Measurements from ENCODE around the gene ZNF600. TPM values are rescaled to one million over a fixed set of nuclear protein-coding genes. Genes with fewer than 3 reads are reported as not detected.
A peak's percentile ranks its signal among the peaks of the same experiment; 100 is the strongest.
"Not testable (repeated sequence)": the region's sequence is repeated elsewhere in the genome, so short reads cannot be mapped to it uniquely, and the experiment has no call there.

The ZNF600 gene
- total and polyA plus RNA-seq, 2 experiments from 2014 or later, result 6.0 to 6.9 TPM

GRCh38 chr19:52716522-52716921 lies 70.1 kb downstream of the ZNF600 start (continued):
- TF ChIP-seq CTCF (conservative IDR thresholded peaks at IDR 0.05; ENCODE audit: low read depth in 2 of 2), result no peak
- peak; percentile 64 for TF ChIP-seq ZNF462 (CRISPR knock-in tag; IDR thresholded peaks at IDR 0.05)
- TF ChIP-seq NANOG (IDR thresholded peaks at IDR 0.05; ENCODE audit: borderline replicate concordance), result peak; percentile 42; the same call in 1 of the 2 replicates
- TF ChIP-seq POLR2AphosphoS5 (IDR thresholded peaks at IDR 0.05; ENCODE audit: low read depth), result peak; percentile 47; the same call in 1 of the 2 replicates
- no peak for TF ChIP-seq ZNF114 (CRISPR knock-in tag; IDR thresholded peaks at IDR 0.05)

GRCh38 chr19:52715902-52716301 lies 70.7 kb downstream of the ZNF600 start:
- Histone ChIP-seq H3K27me3 (ENCODE audit: insufficient read depth) (peaks cover 41% of the 10 kb centered on the region), H4K20me1 (replicated peaks; ENCODE audit: insufficient read depth) (peaks cover 11% of the 10 kb centered on the region), H3K4me1 (ENCODE audit: insufficient read depth) (peaks cover 21% of the 10 kb centered on the region), H3K4me3 (peak overlapping the region; percentile 41), H3K4me2 (peak overlapping the region; percentile 69)
- ATAC-seq, result peak; percentile 21
- H3K79me2 ChIP-seq (replicated peaks; ENCODE audit: insufficient read depth); H3F3A ChIP-seq (replicated peaks; ENCODE audit: low read depth); H3K36me3 ChIP-seq (ENCODE audit: insufficient read depth); H3K9me2 ChIP-seq (ENCODE audit: insufficient read depth); H3K27ac ChIP-seq (ENCODE audit: low read depth); H2AFZ ChIP-seq; H3K27ac Mint-ChIP-seq: not testable (repeated sequence)
- H3K4me1 Mint-ChIP-seq, result peaks cover 28% of the 10 kb centered on the region
- H3K4me3 Mint-ChIP-seq, result peak overlapping the region; percentile 51
- peak; percentile 6 for DNase-seq (ENCODE audit: low spot score)
- peaks cover 44% of the 10 kb centered on the region for H3K27me3 Mint-ChIP-seq (ENCODE audit: insufficient read depth, low read depth, poor library complexity)
- H3K36me3 Mint-ChIP-seq (ENCODE audit: low read depth), result peaks cover 76% of the 10 kb centered on the region
- peaks cover 16% of the 10 kb centered on the region for H3K9me3 Mint-ChIP-seq

- Histone ChIP-seq H4K20me1 (replicated peaks; ENCODE audit: insufficient read depth) (peaks cover 11% of the 10 kb centered on the region), H3K4me1 (ENCODE audit: insufficient read depth) (peaks cover 21% of the 10 kb centered on the region), H3K4me2 (peak overlapping the region; percentile 69; the same call in 1 of the 2 replicates), H3K27me3 (ENCODE audit: insufficient read depth) (peaks cover 41% of the 10 kb centered on the region)
- DNase-seq (ENCODE audit: low spot score); H2AFZ ChIP-seq; H3K79me2 ChIP-seq (replicated peaks; ENCODE audit: insufficient read depth); H3K27ac Mint-ChIP-seq; H3K36me3 ChIP-seq (ENCODE audit: insufficient read depth); H3F3A ChIP-seq (replicated peaks; ENCODE audit: low read depth); H3K4me3 ChIP-seq; H3K9me2 ChIP-seq (ENCODE audit: insufficient read depth); H3K27ac ChIP-seq (ENCODE audit: low read depth); ATAC-seq: not testable (repeated sequence)
- H3K4me3 Mint-ChIP-seq, result 0 out of 3 replicates have a peak overlapping the region, but pooled peaks have one; percentile 51
- H3K4me1 Mint-ChIP-seq, result peaks cover 28% of the 10 kb centered on the region
- H3K27me3 Mint-ChIP-seq (ENCODE audit: insufficient read depth, low read depth, poor library complexity), result peaks cover 42% of the 10 kb centered on the region
- H3K9me3 Mint-ChIP-seq, result peaks cover 12% of the 10 kb centered on the region
- H3K36me3 Mint-ChIP-seq (ENCODE audit: low read depth), result peaks cover 76% of the 10 kb centered on the region
Measured at GRCh38 chr19:52715330-52715729, 71.3 kb downstream of the ZNF600 start.
